PC-9 (cell line): ENCODE results near the gene RNF121. TPM values are rescaled to one million over a fixed set of nuclear protein-coding genes. Genes with fewer than 3 reads are reported as not detected.

Experiments
- BruUV-seq: library from RNA; stranded (reverse); fragments of 400-500 nt; replicated peaks from 2 replicates; lab custom pipeline; 2021; lab: Mats Ljungman, UMichigan
- CTCF ChIA-PET: fragments of 300-600 bp; sonication (Branson Sonifier 250); formaldehyde crosslinking; loops from one replicate; lab custom pipeline; 2022; ENCODE audit warnings: antibody characterized with exemption; lab: Charles Lee
- POLR2A ChIA-PET: fragments of 300-600 bp; sonication (Branson Sonifier 250); formaldehyde crosslinking; loops from one replicate; lab custom pipeline; 2022; ENCODE audit warnings: antibody characterized with exemption; ENCODE audit not compliant: unreplicated experiment; lab: Charles Lee
- DNase-seq, 2 experiments: peaks; one replicate each; pipeline versions ENCODE4 v3.0.0 to v3.0.0-alpha.2; 2015 to 2022; ENCODE audit warnings: mixed read lengths in 1 of 2
- H2AFZ ChIP-seq: fragments of 200-600 bp; sonication (generic); 2 replicates; pipeline ENCODE4 v1.8.1; 2017; ENCODE audit warnings: antibody characterized with exemption
- H3F3A ChIP-seq: fragments of 200-600 bp; sonication (generic); 2 replicates; pipeline ENCODE4 v1.8.1; 2017; ENCODE audit warnings: antibody characterized with exemption, mild to moderate bottlenecking, low read depth; ENCODE audit not compliant: insufficient read depth
- H3K27ac ChIP-seq: fragments of 200-600 bp; sonication (generic); 2 replicates; pipeline ENCODE4 v1.6.1; 2016; ENCODE audit warnings: mixed run types
- H3K27me3 ChIP-seq: fragments of 200-600 bp; sonication (generic); 2 replicates; pipeline ENCODE4 v1.6.1; 2016; ENCODE audit warnings: low read depth, mixed run types; ENCODE audit not compliant: insufficient read depth
- H3K36me3 ChIP-seq: fragments of 200-600 bp; sonication (generic); 2 replicates; pipeline ENCODE4 v1.6.1; 2016; ENCODE audit warnings: low read depth, mixed run types
- H3K4me1 ChIP-seq: fragments of 200-600 bp; sonication (generic); replicated peaks from 2 replicates; pipeline ENCODE4 v1.6.1; 2016; ENCODE audit warnings: mixed run types; ENCODE audit not compliant: insufficient read depth
- H3K4me2 ChIP-seq: fragments of 200-600 bp; sonication (generic); 2 replicates; pipeline ENCODE4 v1.6.1; 2017; ENCODE audit warnings: mixed run types
- H3K4me3 ChIP-seq: fragments of 200-600 bp; sonication (generic); 2 replicates; pipeline ENCODE4 v1.6.1; 2016; ENCODE audit warnings: mixed run types
- H3K79me2 ChIP-seq: fragments of 200-600 bp; sonication (generic); 2 replicates; pipeline ENCODE4 v1.6.1; 2017; ENCODE audit warnings: low read depth, mixed run types
- H3K9me2 ChIP-seq: fragments of 200-600 bp; sonication (generic); 2 replicates; pipeline ENCODE4 v1.8.1; 2017; ENCODE audit warnings: mild to moderate bottlenecking; ENCODE audit not compliant: insufficient read depth
- H3K9me3 ChIP-seq: fragments of 200-600 bp; sonication (generic); 2 replicates; pipeline ENCODE4 v1.8.1; 2016; ENCODE audit warnings: low read depth; ENCODE audit not compliant: insufficient read depth
- H4K20me1 ChIP-seq: fragments of 200-600 bp; sonication (generic); 2 replicates; pipeline ENCODE4 v1.8.1; 2017; ENCODE audit not compliant: insufficient read depth
- EZH2 ChIP-seq: fragments of 200-600 bp; sonication (generic); IDR thresholded peaks from 2 replicates; pipeline ENCODE4 v1.8.0; 2017; ENCODE audit warnings: antibody characterized with exemption, low read depth
- intact Hi-C: fragments of 100-400 bp; cut with micrococcal nuclease; formaldehyde crosslinking; loops from one replicate; pipeline ENCODE4 v1.10.0; 2022; ENCODE audit not compliant: unreplicated experiment
- total RNA-seq: library from RNA; stranded (reverse); gene quantifications from 2 replicates; pipeline ENCODE4 v1.2.3, GENCODE V29; 2021
- TF ChIP-seq, protein P1 (sequence below): fragments of 200-600 bp; sonication (generic); conservative IDR thresholded peaks from 2 replicates; pipeline ENCODE4 v1.6.1; 2017; ENCODE audit warnings: mixed run types, antibody characterized with exemption, mild to moderate bottlenecking, moderate library complexity

Gene RNF121
- total RNA-seq, 1 experiment from 2014 or later, result 41.2 TPM

DNA sequence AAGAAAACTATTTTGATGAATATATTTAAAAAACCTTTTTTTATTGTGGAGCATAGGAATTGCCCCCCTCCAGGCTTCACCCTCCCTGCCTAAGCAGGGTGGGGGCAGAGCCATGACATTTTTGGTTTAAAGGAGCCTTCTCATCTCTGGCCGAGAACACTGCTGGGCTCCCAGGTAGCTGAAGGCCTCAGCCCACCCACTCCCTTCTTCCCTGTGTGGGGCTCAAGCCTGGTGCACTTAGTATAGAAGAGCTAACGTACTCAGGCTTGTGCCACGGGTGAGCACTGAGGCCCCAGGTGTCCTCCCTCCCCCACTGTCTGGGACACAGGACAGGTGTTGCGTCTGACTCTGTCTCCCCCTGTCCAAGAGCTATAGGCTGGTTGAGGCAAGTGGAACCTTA lies 67.7 kb downstream of the RNF121 start:
- no TSS peak for BruUV-seq
- DNase-seq, result no peak
- no peaks in the 10 kb centered on the region for H4K20me1 ChIP-seq
- no peaks in the 10 kb centered on the region for H3K9me3 ChIP-seq
- intact Hi-C loops, result no loop called here
- TF ChIP-seq, protein P1, sequence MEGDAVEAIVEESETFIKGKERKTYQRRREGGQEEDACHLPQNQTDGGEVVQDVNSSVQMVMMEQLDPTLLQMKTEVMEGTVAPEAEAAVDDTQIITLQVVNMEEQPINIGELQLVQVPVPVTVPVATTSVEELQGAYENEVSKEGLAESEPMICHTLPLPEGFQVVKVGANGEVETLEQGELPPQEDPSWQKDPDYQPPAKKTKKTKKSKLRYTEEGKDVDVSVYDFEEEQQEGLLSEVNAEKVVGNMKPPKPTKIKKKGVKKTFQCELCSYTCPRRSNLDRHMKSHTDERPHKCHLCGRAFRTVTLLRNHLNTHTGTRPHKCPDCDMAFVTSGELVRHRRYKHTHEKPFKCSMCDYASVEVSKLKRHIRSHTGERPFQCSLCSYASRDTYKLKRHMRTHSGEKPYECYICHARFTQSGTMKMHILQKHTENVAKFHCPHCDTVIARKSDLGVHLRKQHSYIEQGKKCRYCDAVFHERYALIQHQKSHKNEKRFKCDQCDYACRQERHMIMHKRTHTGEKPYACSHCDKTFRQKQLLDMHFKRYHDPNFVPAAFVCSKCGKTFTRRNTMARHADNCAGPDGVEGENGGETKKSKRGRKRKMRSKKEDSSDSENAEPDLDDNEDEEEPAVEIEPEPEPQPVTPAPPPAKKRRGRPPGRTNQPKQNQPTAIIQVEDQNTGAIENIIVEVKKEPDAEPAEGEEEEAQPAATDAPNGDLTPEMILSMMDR, result no peak
- TF ChIP-seq EZH2, result no peak
- ChIA-PET CTCF (no interaction called here), POLR2A (no interaction called here)
- H3K9me2 ChIP-seq, result no peaks in the 10 kb centered on the region
- no peaks in the 10 kb centered on the region for H3K36me3 ChIP-seq
- no peak overlapping the region for H3K4me3 ChIP-seq
- H2AFZ ChIP-seq, result no peak overlapping the region
- no peaks in the 10 kb centered on the region for H3K79me2 ChIP-seq
- no peak overlapping the region for H3K27ac ChIP-seq
- H3K4me2 ChIP-seq, result no peak overlapping the region
- no peaks in the 10 kb centered on the region; the same call in 1 of the 2 replicates for H3F3A ChIP-seq
- H3K4me1 ChIP-seq, result no peaks in the 10 kb centered on the region
- no peaks in the 10 kb centered on the region for H3K27me3 ChIP-seq

DNA sequence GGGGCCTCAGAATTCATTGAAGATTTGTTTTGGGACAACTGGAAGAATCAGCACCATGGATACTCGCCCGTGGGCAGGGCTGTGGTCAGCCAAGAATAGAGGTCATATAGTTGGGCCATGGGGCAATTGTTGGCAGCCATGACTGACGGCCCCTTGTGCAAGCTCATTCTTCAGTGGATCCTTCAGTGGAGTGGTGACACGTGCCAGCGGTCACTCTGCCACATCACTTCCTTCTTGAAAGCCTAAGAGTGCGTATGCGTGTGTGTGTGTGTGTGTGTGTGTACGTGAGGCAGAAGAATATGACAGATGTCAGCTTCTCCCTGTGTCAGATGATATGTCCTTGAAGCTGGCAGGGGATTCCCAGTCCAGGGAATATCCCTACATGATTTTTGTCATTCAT lies 68.1 kb downstream of the RNF121 start:
- Histone ChIP-seq H3K9me3 (no peaks in the 10 kb centered on the region), H3K27ac (no peak overlapping the region), H3K9me2 (no peaks in the 10 kb centered on the region), H3K4me2 (no peak overlapping the region), H3F3A (peaks cover 4% of the 10 kb centered on the region; the same call in 1 of the 2 replicates), H3K36me3 (no peaks in the 10 kb centered on the region), H2AFZ (no peak overlapping the region), H3K4me1 (no peaks in the 10 kb centered on the region), H3K79me2 (no peaks in the 10 kb centered on the region), H3K4me3 (no peak overlapping the region), H4K20me1 (no peaks in the 10 kb centered on the region), H3K27me3 (no peaks in the 10 kb centered on the region)
- DNase-seq, result no peak
- TF ChIP-seq, protein P1, result no peak
- no peak for TF ChIP-seq EZH2
- intact Hi-C loops, result no loop called here
- POLR2A ChIA-PET, result no interaction called here
- CTCF ChIA-PET, result no interaction called here
- no TSS peak for BruUV-seq

DNA sequence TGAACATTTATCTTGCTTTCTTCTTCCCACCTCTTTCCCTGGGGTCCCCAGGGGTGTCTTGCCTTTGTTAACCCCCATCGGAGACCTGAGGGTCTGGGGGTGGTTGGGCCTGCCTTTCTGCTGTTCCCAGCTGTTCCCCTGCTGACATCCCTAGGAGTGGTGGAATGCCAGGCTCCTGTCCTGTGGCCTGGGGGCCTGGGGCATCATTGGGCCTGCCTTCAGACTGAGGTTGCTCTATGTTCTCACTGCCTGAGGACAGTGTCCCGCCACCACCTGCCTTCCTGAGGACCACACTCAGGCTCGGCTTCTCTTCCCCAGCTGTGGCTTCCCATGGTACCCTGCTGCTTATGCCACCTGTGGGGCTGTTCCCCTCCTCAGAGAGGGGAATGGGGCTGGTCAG lies 68.7 kb downstream of the RNF121 start:
- no peak for TF ChIP-seq EZH2
- TF ChIP-seq, protein P1, result no peak

More for the DNA sequence above, 68.7 kb downstream of the RNF121 start:
- no peak overlapping the region for H3K27ac ChIP-seq
- POLR2A ChIA-PET, result interaction anchor here (0.6 kb wide), 1 partner anchor 25 kb away, joined by 3 read pairs; no protein-coding TSS in a partner anchor
- intact Hi-C loops, result no loop called here
- 0 out of 2 replicates have a peak, but pooled peaks cover 3% of the 10 kb centered on the region for H4K20me1 ChIP-seq
- no peaks in the 10 kb centered on the region for H3K9me2 ChIP-seq
- H3K27me3 ChIP-seq, result no peaks in the 10 kb centered on the region
- H2AFZ ChIP-seq, result no peak overlapping the region
- no peak for DNase-seq
- H3K4me3 ChIP-seq, result no peak overlapping the region
- no peaks in the 10 kb centered on the region for H3K4me1 ChIP-seq
- no peaks in the 10 kb centered on the region for H3K79me2 ChIP-seq
- CTCF ChIA-PET, result no interaction called here
- H3K4me2 ChIP-seq, result no peak overlapping the region
- no peaks in the 10 kb centered on the region for H3K36me3 ChIP-seq
- H3K9me3 ChIP-seq, result no peaks in the 10 kb centered on the region
- no TSS peak for BruUV-seq
- peaks cover 10% of the 10 kb centered on the region; the same call in 1 of the 2 replicates for H3F3A ChIP-seq
